MCF 10A (cell line): ENCODE results near the gene MSH6. TPM values are rescaled to one million over a fixed set of nuclear protein-coding genes. Genes with fewer than 3 reads are reported as not detected.

Experiments used
- BruUV-seq: library from RNA; stranded (reverse); fragments of 400-500 nt; replicated peaks from 2 replicates; lab custom pipeline; 2021; lab: Mats Ljungman, UMichigan
- CTCF ChIA-PET: fragments of 300-600 bp; sonication (Branson Sonifier 250); formaldehyde crosslinking; extraction: SDS; loops from one replicate; lab custom pipeline; 2021; ENCODE audit warnings: antibody characterized with exemption, inconsistent platforms; lab: Yijun Ruan, JAX
- POLR2A ChIA-PET: fragments of 300-600, 350-650 bp; sonication (Branson Sonifier 250); formaldehyde crosslinking; extraction: SDS; loops from one replicate; lab custom pipeline; 2020; ENCODE audit warnings: antibody characterized with exemption, inconsistent platforms; lab: Yijun Ruan, JAX
- DNase-seq: peaks from one replicate; pipeline ENCODE4 v3.0.0-alpha.2; 2018; ENCODE audit not compliant: unreplicated experiment
- H3K27ac Mint-ChIP-seq: one replicate; pipeline ENCODE4 v1.8.0; 2022; ENCODE audit warnings: mild to moderate bottlenecking, low read depth, mixed read lengths; ENCODE audit not compliant: unreplicated experiment
- H3K27me3 Mint-ChIP-seq: one replicate; pipeline ENCODE4 v1.8.0; 2022; ENCODE audit warnings: mixed read lengths; ENCODE audit not compliant: insufficient read depth, unreplicated experiment
- H3K36me3 Mint-ChIP-seq: one replicate; pipeline ENCODE4 v1.8.0; 2022; ENCODE audit warnings: mild to moderate bottlenecking, moderate library complexity, mixed read lengths; ENCODE audit not compliant: insufficient read depth, unreplicated experiment
- H3K4me1 Mint-ChIP-seq: one replicate; pipeline ENCODE4 v1.8.0; 2022; ENCODE audit warnings: mixed read lengths; ENCODE audit not compliant: insufficient read depth, unreplicated experiment
- H3K4me3 Mint-ChIP-seq: one replicate; pipeline ENCODE4 v1.8.0; 2022; ENCODE audit warnings: mild to moderate bottlenecking, moderate library complexity, mixed read lengths; ENCODE audit not compliant: unreplicated experiment
- H3K9me3 Mint-ChIP-seq: one replicate; pipeline ENCODE4 v1.8.0; 2022; ENCODE audit warnings: mixed read lengths; ENCODE audit not compliant: unreplicated experiment
- CTCF ChIP-seq: fragments of 200-600 bp; IDR thresholded peaks from one replicate; pipeline ENCODE4 v1.8.0; 2022; ENCODE audit warnings: antibody characterized with exemption, mild to moderate bottlenecking; ENCODE audit not compliant: unreplicated experiment
- intact Hi-C: fragments of 100-400 bp; cut with micrococcal nuclease; formaldehyde crosslinking; loops from 2 replicates; pipeline ENCODE4 v1.14.1; 2022
- total RNA-seq: library from RNA; stranded (reverse); gene quantifications from 2 replicates; pipeline ENCODE4 v1.2.3, GENCODE V29; 2022

Gene MSH6
- total RNA-seq, 1 experiment from 2014 or later: 45.3 TPM

- Mint-ChIP-seq H3K4me3 (no peak overlapping the region), H3K27me3 (no peaks in the 10 kb centered on the region), H3K9me3 (no peaks in the 10 kb centered on the region), H3K4me1 (peaks cover 7% of the 10 kb centered on the region), H3K36me3 (peaks cover 89% of the 10 kb centered on the region), H3K27ac (no peak overlapping the region)
- ChIA-PET CTCF (interaction anchor here (0.5 to 1.2 kb wide), 2 partner anchors 12 to 101 kb away, joined by 4 read pairs; no protein-coding TSS in a partner anchor), POLR2A (interaction anchor here (1.1 to 1.7 kb wide), 2 partner anchors 11 kb away, joined by 3 to 4 read pairs; no protein-coding TSS in a partner anchor)
- no peak for TF ChIP-seq CTCF
- no peak for DNase-seq
- no TSS peak for BruUV-seq
- intact Hi-C loops: no loop called here
These were observed 32.8 kb downstream of the MSH6 start for GRCh38 chr2:47815764-47816163.

GRCh38 chr2:47818777-47819176 is 35.8 kb downstream of the MSH6 start:
- ChIA-PET CTCF (interaction anchor here (0.6 kb wide), 1 partner anchor 432 kb away, joined by 3 read pairs; no protein-coding TSS in a partner anchor), POLR2A (interaction anchor here (1.2 kb wide), 1 partner anchor 271 kb away, joined by 3 read pairs; no protein-coding TSS in a partner anchor)
- no peak overlapping the region for H3K27ac Mint-ChIP-seq
- intact Hi-C loops: no loop called here
- H3K36me3 Mint-ChIP-seq: peaks cover 90% of the 10 kb centered on the region
- H3K4me3 Mint-ChIP-seq: no peak overlapping the region
- no peak for TF ChIP-seq CTCF
- no peaks in the 10 kb centered on the region for H3K27me3 Mint-ChIP-seq
- BruUV-seq: no TSS peak
- H3K9me3 Mint-ChIP-seq: no peaks in the 10 kb centered on the region
- DNase-seq: no peak
- H3K4me1 Mint-ChIP-seq: peaks cover 7% of the 10 kb centered on the region

GRCh38 chr2:47819834-47820233 is 36.9 kb downstream of the MSH6 start:
- POLR2A ChIA-PET: no interaction called here
- intact Hi-C loops: no loop called here
- no peak overlapping the region for H3K27ac Mint-ChIP-seq
- H3K27me3 Mint-ChIP-seq: no peaks in the 10 kb centered on the region
- H3K36me3 Mint-ChIP-seq: peaks cover 90% of the 10 kb centered on the region
- TF ChIP-seq CTCF: no peak
- H3K4me1 Mint-ChIP-seq: peaks cover 7% of the 10 kb centered on the region
- no peaks in the 10 kb centered on the region for H3K9me3 Mint-ChIP-seq
- no TSS peak for BruUV-seq
- peak; percentile 47 for DNase-seq
- no peak overlapping the region for H3K4me3 Mint-ChIP-seq
- CTCF ChIA-PET: interaction anchor here (0.6 kb wide), 1 partner anchor 383 kb away, joined by 3 read pairs; no protein-coding TSS in a partner anchor

DNA sequence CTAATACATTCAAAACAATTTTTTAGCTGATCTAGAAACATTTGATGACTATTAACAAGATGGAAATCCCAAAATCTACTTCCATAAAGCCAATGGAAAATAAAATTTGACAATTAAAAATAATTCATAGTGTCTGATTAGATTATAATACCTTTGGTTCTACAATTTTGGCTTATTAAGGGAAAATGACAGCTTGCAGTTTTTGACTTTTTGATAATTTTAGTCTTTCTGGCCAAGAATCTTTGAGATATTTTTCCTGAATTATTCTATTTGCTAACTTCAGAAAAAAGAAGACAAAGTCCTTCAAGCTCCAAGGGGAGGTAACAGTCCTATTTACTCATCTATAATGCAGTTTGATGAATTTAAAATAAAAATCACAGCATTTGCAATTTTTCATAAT is 39.6 kb downstream of the MSH6 start:
- H3K27me3 Mint-ChIP-seq: no peaks in the 10 kb centered on the region
- H3K9me3 Mint-ChIP-seq: no peaks in the 10 kb centered on the region
- no TSS peak for BruUV-seq
- H3K4me3 Mint-ChIP-seq: no peak overlapping the region
- TF ChIP-seq CTCF: no peak
- POLR2A ChIA-PET: interaction anchor here (0.8 kb wide), 1 partner anchor 22 kb away, joined by 4 read pairs; no protein-coding TSS in a partner anchor
- CTCF ChIA-PET: interaction anchor here (0.7 to 0.8 kb wide), 2 partner anchors 8 to 31 kb away, joined by 3 to 4 read pairs; no protein-coding TSS in a partner anchor
- H3K27ac Mint-ChIP-seq: no peak overlapping the region
- intact Hi-C loops: no loop called here
- peaks cover 7% of the 10 kb centered on the region for H3K4me1 Mint-ChIP-seq
- peaks cover 78% of the 10 kb centered on the region for H3K36me3 Mint-ChIP-seq
- no peak for DNase-seq
